Liver (tissue), 3 donors: ENCODE measurements around the gene ANG.

Experiments used
- ATF3 ChIP-seq: IDR thresholded peaks from 2 replicates; pipeline ENCODE4 v1.6.1; 2016; ENCODE audit warnings: antibody characterized with exemption
- CTCF ChIP-seq: fragments of 150-350 bp; IDR thresholded peaks from 2 replicates; pipeline ENCODE4 v1.5.1; 2017; ENCODE audit warnings: improper control_type of control experiment, low read depth, low read length; ENCODE audit not compliant: missing input control
- FOXA2 ChIP-seq: IDR thresholded peaks from 2 replicates; pipeline ENCODE4 v1.6.1; 2016; ENCODE audit warnings: antibody characterized with exemption
- GABPA ChIP-seq, 2 donors: IDR thresholded peaks in 1 of 2; conservative IDR thresholded peaks in 1 of 2; 2 replicates each; pipeline ENCODE4 v1.6.1; 2016; ENCODE audit warnings: antibody characterized with exemption in 2 of 2, mild to moderate bottlenecking in 1 of 2, moderate library complexity in 1 of 2
- JUND ChIP-seq, 2 donors: IDR thresholded peaks; 2 replicates each; pipeline ENCODE4 v1.6.1; 2016; ENCODE audit warnings: antibody characterized with exemption in 2 of 2
- MAX ChIP-seq: IDR thresholded peaks from 2 replicates; pipeline ENCODE4 v1.6.1; 2016; ENCODE audit warnings: antibody characterized with exemption
- RAD21 ChIP-seq, 2 donors: IDR thresholded peaks; 2 replicates each; pipeline ENCODE4 v1.6.1; 2016; ENCODE audit warnings: antibody characterized with exemption in 2 of 2, mild to moderate bottlenecking in 2 of 2
- REST ChIP-seq: IDR thresholded peaks from 2 replicates; pipeline ENCODE4 v1.6.1; 2016; ENCODE audit warnings: antibody characterized with exemption, mild to moderate bottlenecking
- RXRA ChIP-seq, 2 donors: IDR thresholded peaks; 2 replicates each; pipeline ENCODE4 v1.6.1; 2017 to 2018; ENCODE audit warnings: antibody characterized with exemption in 2 of 2, mild to moderate bottlenecking in 1 of 2
- SP1 ChIP-seq: IDR thresholded peaks from 2 replicates; pipeline ENCODE4 v1.6.1; 2018; ENCODE audit warnings: antibody characterized with exemption, mild to moderate bottlenecking
- TAF1 ChIP-seq: conservative IDR thresholded peaks from 2 replicates; pipeline ENCODE4 v1.6.1; 2016; ENCODE audit warnings: antibody characterized with exemption, mild to moderate bottlenecking
- YY1 ChIP-seq: IDR thresholded peaks from 2 replicates; pipeline ENCODE4 v1.6.1; 2016; ENCODE audit warnings: antibody characterized with exemption, mild to moderate bottlenecking
- ZBTB33 ChIP-seq: IDR thresholded peaks from 2 replicates; pipeline ENCODE4 v1.6.1; 2016; ENCODE audit warnings: antibody characterized with exemption
- donor health status: healthy.
- donor health status: healthy.

- TF ChIP-seq CTCF (no peak), REST (no peak), ATF3 (no peak), TAF1 (no peak), JUND (IDR thresholded peaks at IDR 0.05) (no peak), GABPA (IDR thresholded peaks at IDR 0.05 in 1 of 2, conservative IDR thresholded peaks at IDR 0.05 in 1 of 2) (no peak), YY1 (no peak), RAD21 (IDR thresholded peaks at IDR 0.05) (no peak), MAX (no peak), FOXA2 (no peak), SP1 (no peak), RXRA (IDR thresholded peaks at IDR 0.05) (no peak), ZBTB33 (no peak)
Measured at GRCh38 chr14:20734430-20734806, 45.9 kb downstream of the ANG start.
